ENCODE data around the gene DARS1. TPM values are rescaled to one million over a fixed set of nuclear protein-coding genes. Genes with fewer than 3 reads are reported as not detected.

Gene DARS1
- polyA plus RNA-seq, 1 of the 3 experiments (the other 2 are of a cell fraction): 52.2 TPM

DNA sequence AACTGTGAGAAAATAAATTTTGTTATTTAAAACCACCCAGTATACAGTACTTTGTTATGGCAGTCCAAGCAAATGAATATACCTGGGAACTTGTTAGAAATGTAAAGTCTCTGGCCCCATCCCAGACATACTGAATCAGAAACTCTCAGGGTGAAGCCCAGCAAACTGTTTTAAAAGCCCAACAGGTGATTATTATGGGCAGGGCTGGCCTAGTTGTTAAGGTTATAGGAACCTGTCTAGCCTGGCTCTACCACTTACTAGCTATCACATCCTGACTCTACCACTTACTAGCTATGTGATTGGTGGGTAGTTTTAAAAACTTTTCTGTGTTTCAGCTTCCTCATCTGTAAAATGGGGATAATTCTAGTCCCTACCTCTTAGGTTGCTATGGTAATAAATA, 8.0 kb upstream of the DARS1 start:
- Histone ChIP-seq H4K20me1 (ENCODE audit: insufficient read depth) (no peaks in the 10 kb centered on the region), H3K4me2 (no peak overlapping the region), H3K4me3 (ENCODE audit: low read depth in 2 of 2, low read length in 1 of 2) (no peak overlapping the region), H3K27ac (ENCODE audit: low read depth in 2 of 2, low read length in 1 of 2) (no peak overlapping the region), H3K9me2 (no peaks in the 10 kb centered on the region), H3K27me3 (ENCODE audit: insufficient read depth) (no peaks in the 10 kb centered on the region), H3F3A (replicated peaks; ENCODE audit: insufficient read depth) (no peaks in the 10 kb centered on the region), H3K4me1 (ENCODE audit: control insufficient read depth in 1 of 2, insufficient read depth in 2 of 2, low read depth in 1 of 2, low read length in 1 of 2) (peaks cover 0 to 3% of the 10 kb centered on the region in 2 experiments; a peak in 1 of 4 replicates), H3K9me3 (no peaks in the 10 kb centered on the region), H2AFZ (ENCODE audit: low read depth) (no peak overlapping the region), H3K36me3 (replicated peaks in 1 of 2; ENCODE audit: control insufficient read depth in 1 of 2, insufficient read depth in 2 of 2, low read length in 1 of 2) (no peaks in the 10 kb centered on the region), H3K9ac (no peak overlapping the region), H3K79me2 (ENCODE audit: insufficient read depth) (no peaks in the 10 kb centered on the region)
- no peak for TF ChIP-seq RAD21 (IDR thresholded peaks at IDR 0.05; ENCODE audit: low read length)
- TF ChIP-seq, protein P1, sequence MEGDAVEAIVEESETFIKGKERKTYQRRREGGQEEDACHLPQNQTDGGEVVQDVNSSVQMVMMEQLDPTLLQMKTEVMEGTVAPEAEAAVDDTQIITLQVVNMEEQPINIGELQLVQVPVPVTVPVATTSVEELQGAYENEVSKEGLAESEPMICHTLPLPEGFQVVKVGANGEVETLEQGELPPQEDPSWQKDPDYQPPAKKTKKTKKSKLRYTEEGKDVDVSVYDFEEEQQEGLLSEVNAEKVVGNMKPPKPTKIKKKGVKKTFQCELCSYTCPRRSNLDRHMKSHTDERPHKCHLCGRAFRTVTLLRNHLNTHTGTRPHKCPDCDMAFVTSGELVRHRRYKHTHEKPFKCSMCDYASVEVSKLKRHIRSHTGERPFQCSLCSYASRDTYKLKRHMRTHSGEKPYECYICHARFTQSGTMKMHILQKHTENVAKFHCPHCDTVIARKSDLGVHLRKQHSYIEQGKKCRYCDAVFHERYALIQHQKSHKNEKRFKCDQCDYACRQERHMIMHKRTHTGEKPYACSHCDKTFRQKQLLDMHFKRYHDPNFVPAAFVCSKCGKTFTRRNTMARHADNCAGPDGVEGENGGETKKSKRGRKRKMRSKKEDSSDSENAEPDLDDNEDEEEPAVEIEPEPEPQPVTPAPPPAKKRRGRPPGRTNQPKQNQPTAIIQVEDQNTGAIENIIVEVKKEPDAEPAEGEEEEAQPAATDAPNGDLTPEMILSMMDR (IDR thresholded peaks at IDR 0.05): no peak
- TF ChIP-seq SMC3 (IDR thresholded peaks at IDR 0.05; ENCODE audit: low read depth, low read length): no peak
- no peak for TF ChIP-seq RFX5 (IDR thresholded peaks at IDR 0.05; ENCODE audit: low read length)
- POLR2A ChIA-PET: no interaction called here
- DNase-seq: no peak
- CTCF ChIA-PET: interaction anchor here (0.7 to 1.4 kb wide), 2 partner anchors 385 to 391 kb away, joined by 3 to 5 read pairs; no protein-coding TSS in a partner anchor

DNA sequence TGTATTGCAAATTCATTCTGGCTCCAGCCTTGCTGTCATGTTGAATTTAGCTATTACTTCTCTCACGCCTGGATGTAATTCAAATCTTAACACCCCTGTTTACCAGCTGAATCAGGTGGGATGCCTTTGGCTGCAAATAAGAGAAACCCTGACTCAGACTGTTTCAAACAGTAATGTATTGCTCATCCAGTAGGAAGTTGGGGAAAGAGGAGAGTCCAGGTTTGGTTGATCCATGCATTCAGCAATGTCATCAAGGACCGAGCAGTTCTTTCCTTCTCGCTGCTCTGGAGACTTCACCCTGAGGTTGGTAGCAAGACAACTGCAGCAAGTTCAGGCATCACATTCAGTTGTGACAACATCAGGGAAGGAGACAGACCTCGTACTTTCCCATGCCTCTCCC, 6.4 kb upstream of the DARS1 start:
- Histone ChIP-seq H3K27me3 (ENCODE audit: insufficient read depth) (no peaks in the 10 kb centered on the region), H3K4me2 (no peak overlapping the region), H3K79me2 (ENCODE audit: insufficient read depth) (no peaks in the 10 kb centered on the region), H3K9ac (no peak overlapping the region), H3K36me3 (replicated peaks in 1 of 2; ENCODE audit: control insufficient read depth in 1 of 2, insufficient read depth in 2 of 2, low read length in 1 of 2) (no peaks in the 10 kb centered on the region), H3K4me1 (ENCODE audit: control insufficient read depth in 1 of 2, insufficient read depth in 2 of 2, low read depth in 1 of 2, low read length in 1 of 2) (no peaks in the 10 kb centered on the region), H3K27ac (ENCODE audit: low read depth in 2 of 2, low read length in 1 of 2) (no peak overlapping the region), H4K20me1 (ENCODE audit: insufficient read depth) (no peaks in the 10 kb centered on the region), H3F3A (replicated peaks; ENCODE audit: insufficient read depth) (no peaks in the 10 kb centered on the region), H2AFZ (ENCODE audit: low read depth) (no peak overlapping the region), H3K9me3 (no peaks in the 10 kb centered on the region), H3K9me2 (no peaks in the 10 kb centered on the region), H3K4me3 (ENCODE audit: low read depth in 2 of 2, low read length in 1 of 2) (no peak overlapping the region)
- WGBS (ENCODE audit: low lambda C conversion rate): 73% methylated on average over 4 of the region's 4 CpGs
- CTCF ChIA-PET: no interaction called here
- POLR2A ChIA-PET: no interaction called here
- TF ChIP-seq TAF1 (IDR thresholded peaks at IDR 0.05; ENCODE audit: borderline replicate concordance, low read depth, low read length) (no peak), GABPA (IDR thresholded peaks at IDR 0.05; ENCODE audit: low read depth) (no peak), YY1 (IDR thresholded peaks at IDR 0.05; ENCODE audit: low read depth) (no peak), EZH2phosphoT487 (IDR thresholded peaks at IDR 0.05; ENCODE audit: borderline replicate concordance, low read depth) (no peak), TCF12 (IDR thresholded peaks at IDR 0.05) (no peak), ELF1 (IDR thresholded peaks at IDR 0.05) (no peak), GATA2 (CRISPR knock-in tag; IDR thresholded peaks at IDR 0.05) (no peak), SMC3 (IDR thresholded peaks at IDR 0.05; ENCODE audit: low read depth, low read length) (no peak), RXRA (IDR thresholded peaks at IDR 0.05; ENCODE audit: borderline replicate concordance, low read depth) (no peak), RAD21 (IDR thresholded peaks at IDR 0.05; ENCODE audit: low read length) (no peak), SIN3A (IDR thresholded peaks at IDR 0.05; ENCODE audit: borderline replicate concordance, low read depth, low read length) (no peak), MXI1 (IDR thresholded peaks at IDR 0.05; ENCODE audit: low read depth, low read length) (no peak), NRF1 (IDR thresholded peaks at IDR 0.05; ENCODE audit: low read depth, low read length) (no peak), TEAD4 (IDR thresholded peaks at IDR 0.05; ENCODE audit: borderline replicate concordance, insufficient read depth) (no peak)
- TF ChIP-seq, protein P2, sequence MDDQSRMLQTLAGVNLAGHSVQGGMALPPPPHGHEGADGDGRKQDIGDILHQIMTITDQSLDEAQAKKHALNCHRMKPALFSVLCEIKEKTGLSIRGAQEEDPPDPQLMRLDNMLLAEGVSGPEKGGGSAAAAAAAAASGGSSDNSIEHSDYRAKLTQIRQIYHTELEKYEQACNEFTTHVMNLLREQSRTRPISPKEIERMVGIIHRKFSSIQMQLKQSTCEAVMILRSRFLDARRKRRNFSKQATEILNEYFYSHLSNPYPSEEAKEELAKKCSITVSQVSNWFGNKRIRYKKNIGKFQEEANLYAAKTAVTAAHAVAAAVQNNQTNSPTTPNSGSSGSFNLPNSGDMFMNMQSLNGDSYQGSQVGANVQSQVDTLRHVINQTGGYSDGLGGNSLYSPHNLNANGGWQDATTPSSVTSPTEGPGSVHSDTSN (IDR thresholded peaks at IDR 0.05): no peak
- TF ChIP-seq, protein P3, sequence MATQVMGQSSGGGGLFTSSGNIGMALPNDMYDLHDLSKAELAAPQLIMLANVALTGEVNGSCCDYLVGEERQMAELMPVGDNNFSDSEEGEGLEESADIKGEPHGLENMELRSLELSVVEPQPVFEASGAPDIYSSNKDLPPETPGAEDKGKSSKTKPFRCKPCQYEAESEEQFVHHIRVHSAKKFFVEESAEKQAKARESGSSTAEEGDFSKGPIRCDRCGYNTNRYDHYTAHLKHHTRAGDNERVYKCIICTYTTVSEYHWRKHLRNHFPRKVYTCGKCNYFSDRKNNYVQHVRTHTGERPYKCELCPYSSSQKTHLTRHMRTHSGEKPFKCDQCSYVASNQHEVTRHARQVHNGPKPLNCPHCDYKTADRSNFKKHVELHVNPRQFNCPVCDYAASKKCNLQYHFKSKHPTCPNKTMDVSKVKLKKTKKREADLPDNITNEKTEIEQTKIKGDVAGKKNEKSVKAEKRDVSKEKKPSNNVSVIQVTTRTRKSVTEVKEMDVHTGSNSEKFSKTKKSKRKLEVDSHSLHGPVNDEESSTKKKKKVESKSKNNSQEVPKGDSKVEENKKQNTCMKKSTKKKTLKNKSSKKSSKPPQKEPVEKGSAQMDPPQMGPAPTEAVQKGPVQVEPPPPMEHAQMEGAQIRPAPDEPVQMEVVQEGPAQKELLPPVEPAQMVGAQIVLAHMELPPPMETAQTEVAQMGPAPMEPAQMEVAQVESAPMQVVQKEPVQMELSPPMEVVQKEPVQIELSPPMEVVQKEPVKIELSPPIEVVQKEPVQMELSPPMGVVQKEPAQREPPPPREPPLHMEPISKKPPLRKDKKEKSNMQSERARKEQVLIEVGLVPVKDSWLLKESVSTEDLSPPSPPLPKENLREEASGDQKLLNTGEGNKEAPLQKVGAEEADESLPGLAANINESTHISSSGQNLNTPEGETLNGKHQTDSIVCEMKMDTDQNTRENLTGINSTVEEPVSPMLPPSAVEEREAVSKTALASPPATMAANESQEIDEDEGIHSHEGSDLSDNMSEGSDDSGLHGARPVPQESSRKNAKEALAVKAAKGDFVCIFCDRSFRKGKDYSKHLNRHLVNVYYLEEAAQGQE (IDR thresholded peaks at IDR 0.05; ENCODE audit: low read depth, low read length): no peak
- DNase-seq: no peak

Measured in SK-N-SH (cell line).